Bronchial epithelial cell (primary cell): ENCODE measurements around the gene MERTK. TPM values are rescaled to one million over a fixed set of nuclear protein-coding genes. Genes with fewer than 3 reads are reported as not detected.
A peak's percentile ranks its signal among the peaks of the same experiment; 100 is the strongest.

Experiments used
- DNase-seq: peaks from one replicate; pipeline ENCODE4 v3.0.0-alpha.2; 2010; ENCODE audit warnings: low read depth
- FAIRE-seq: peaks from 2 replicates; lab custom pipeline; 2011; peaks lifted over from hg19 to GRCh38; lab: Jason Lieb, UNC
- H3K27me3 ChIP-seq: 2 replicates; pipeline ENCODE4 v1.5.1; 2011; ENCODE audit warnings: low read length; ENCODE audit not compliant: control insufficient read depth, insufficient read depth
- H3K36me3 ChIP-seq: 2 replicates; pipeline ENCODE4 v1.5.1; 2011; ENCODE audit warnings: low read length; ENCODE audit not compliant: control insufficient read depth, insufficient read depth
- H3K4me3 ChIP-seq: 2 replicates; pipeline ENCODE4 v1.5.1; 2011; ENCODE audit warnings: mild to moderate bottlenecking, low read depth, low read length, control low read depth
- CTCF ChIP-seq: IDR thresholded peaks from 2 replicates; pipeline ENCODE4 v1.5.1; 2011; ENCODE audit warnings: mild to moderate bottlenecking, moderate library complexity, low read length, control low read depth, inconsistent platforms; ENCODE audit not compliant: insufficient read depth, severe bottlenecking
- total RNA-seq: library from RNA; depleted of rRNA; stranded (reverse); fragments of >200 nt; gene quantifications from 2 replicates; pipeline ENCODE4 v1.2.1, GENCODE V29; 2014

The MERTK gene
- total RNA-seq, 1 donor from 2014 or later: 3.9 TPM

GRCh38 chr2:112004253-112004645 is 105.8 kb downstream of the MERTK start:
- no peak for FAIRE-seq

DNA sequence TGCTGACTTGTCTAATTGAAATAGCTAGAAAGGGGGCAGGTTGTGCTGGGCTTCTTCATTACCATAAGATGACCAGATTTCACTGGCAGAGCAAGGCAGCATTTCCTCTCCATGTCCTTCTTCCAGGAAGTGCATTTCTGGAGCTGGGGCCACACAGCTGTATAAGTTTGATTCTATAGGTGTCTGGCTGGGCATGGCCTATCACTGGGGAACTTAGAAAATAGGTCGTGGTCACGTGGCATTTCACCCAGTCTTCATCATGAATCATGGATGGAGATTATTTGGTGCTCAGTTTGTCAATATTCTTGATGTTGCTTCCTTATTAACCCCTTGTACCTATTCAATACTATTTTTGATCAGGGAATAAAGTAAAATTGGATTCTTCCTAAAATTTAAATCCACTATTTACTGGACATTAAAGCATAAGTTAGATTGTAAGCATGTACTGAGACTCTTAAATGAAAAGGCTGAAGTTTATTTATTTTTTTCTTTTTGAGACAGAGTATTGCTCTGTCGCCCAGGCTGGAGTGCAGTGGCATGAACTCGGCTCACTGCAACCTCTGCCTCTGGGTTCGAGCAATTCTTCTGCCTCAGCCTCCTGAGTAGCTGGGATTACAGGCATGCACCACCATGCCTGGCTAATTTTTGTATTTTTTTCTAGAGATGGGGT is 107.1 kb downstream of the MERTK start:
- no peaks in the 10 kb centered on the region for H3K36me3 ChIP-seq
- DNase-seq: peak; percentile 13
- no peak for TF ChIP-seq CTCF
- H3K4me3 ChIP-seq: no peak overlapping the region
- FAIRE-seq: no peak
- no peaks in the 10 kb centered on the region for H3K27me3 ChIP-seq

More at GRCh38 chr2:112004253-112004645, 105.8 kb downstream of the MERTK start:
- no peak for TF ChIP-seq CTCF
- no peak for DNase-seq
- no peaks in the 10 kb centered on the region for H3K36me3 ChIP-seq
- no peaks in the 10 kb centered on the region for H3K27me3 ChIP-seq
- H3K4me3 ChIP-seq: no peak overlapping the region

DNA sequence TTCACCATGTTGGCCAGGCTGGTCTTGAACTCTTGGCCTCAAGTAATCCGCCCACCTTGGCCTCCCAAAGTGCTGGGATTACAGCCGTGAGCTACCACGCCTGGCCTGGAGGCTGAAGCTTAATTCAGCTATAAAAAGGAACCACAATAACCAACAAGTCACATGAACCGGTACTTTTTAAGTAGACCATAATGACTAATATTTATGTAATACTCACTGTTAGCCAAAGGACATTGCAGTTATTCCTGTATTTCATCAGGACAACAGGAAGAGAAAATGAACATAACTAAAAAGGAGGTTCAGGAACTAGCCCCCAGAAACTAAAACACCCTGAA is 107.6 kb downstream of the MERTK start:
- FAIRE-seq: no peak
- no peak for TF ChIP-seq CTCF
- Histone ChIP-seq H3K36me3 (no peaks in the 10 kb centered on the region), H3K4me3 (no peak overlapping the region), H3K27me3 (no peaks in the 10 kb centered on the region)
- DNase-seq: peak; percentile 90

GRCh38 chr2:112007493-112007892 is 109.1 kb downstream of the MERTK start:
- no peak for FAIRE-seq
- Histone ChIP-seq H3K4me3 (no peak overlapping the region), H3K27me3 (no peaks in the 10 kb centered on the region), H3K36me3 (no peaks in the 10 kb centered on the region)
- DNase-seq: no peak
- TF ChIP-seq CTCF: no peak

GRCh38 chr2:112008910-112009485 is 110.6 kb downstream of the MERTK start:
- Histone ChIP-seq H3K36me3 (no peaks in the 10 kb centered on the region), H3K27me3 (no peaks in the 10 kb centered on the region), H3K4me3 (no peak overlapping the region)
- DNase-seq (no peak), FAIRE-seq (no peak)
- no peak for TF ChIP-seq CTCF
